Fibroblast of skin of right quadriceps (primary cell): ENCODE data around the gene NEMP1.
"Not testable (repeated sequence)": the region's sequence is repeated elsewhere in the genome, so short reads cannot be mapped to it uniquely, and the experiment has no call there.

ENCODE experiments used
- DNase-seq: peaks from one replicate; pipeline ENCODE4 v3.0.0-alpha.2; 2013

Gene NEMP1

DNA sequence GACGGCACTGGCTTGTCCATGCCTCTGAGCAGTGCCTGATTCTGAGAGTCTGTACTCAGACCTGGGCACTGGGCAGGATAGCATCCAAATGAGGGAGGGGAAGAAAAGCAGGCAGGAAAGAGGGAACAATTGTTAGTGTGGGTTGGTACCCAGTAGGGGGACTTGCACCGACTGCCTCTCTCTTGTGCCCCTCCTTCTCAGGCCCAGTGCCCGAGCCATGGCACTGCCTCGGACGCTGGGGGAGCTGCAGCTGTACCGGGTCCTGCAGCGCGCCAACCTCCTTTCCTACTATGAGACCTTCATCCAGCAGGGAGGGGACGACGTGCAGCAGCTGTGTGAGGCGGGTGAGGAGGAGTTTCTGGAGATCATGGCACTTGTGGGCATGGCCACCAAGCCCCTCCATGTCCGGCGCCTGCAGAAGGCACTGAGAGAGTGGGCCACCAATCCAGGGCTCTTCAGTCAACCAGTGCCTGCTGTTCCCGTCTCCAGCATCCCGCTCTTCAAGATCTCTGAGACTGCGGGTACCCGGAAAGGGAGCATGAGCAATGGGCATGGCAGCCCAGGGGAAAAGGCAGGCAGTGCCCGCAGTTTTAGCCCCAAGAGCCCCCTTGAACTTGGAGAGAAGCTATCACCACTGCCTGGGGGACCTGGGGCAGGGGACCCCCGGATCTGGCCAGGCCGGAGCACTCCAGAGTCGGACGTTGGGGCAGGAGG is 12.5 kb upstream of the NEMP1 start:
- no peak for DNase-seq

DNA sequence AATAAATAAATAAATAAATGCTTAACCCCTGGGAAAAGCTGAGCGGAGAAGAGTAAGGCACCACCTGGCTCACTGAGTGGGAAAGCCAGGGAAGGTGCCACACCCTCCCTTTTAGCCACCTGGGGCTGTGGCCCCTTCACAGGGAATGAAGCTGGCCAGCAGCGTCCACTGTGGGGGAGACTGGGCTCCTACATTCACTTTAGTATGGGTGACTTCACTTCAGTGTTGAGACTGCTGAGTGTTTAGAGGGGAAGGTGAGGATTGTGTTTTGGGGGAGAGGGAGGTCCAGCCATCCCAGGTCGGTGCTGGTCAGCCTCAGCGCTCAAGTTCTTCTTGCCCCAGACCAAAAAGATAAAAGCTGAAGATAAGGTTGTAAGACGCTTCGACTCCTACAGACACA is 11.9 kb upstream of the NEMP1 start:
- DNase-seq = no peak

DNA sequence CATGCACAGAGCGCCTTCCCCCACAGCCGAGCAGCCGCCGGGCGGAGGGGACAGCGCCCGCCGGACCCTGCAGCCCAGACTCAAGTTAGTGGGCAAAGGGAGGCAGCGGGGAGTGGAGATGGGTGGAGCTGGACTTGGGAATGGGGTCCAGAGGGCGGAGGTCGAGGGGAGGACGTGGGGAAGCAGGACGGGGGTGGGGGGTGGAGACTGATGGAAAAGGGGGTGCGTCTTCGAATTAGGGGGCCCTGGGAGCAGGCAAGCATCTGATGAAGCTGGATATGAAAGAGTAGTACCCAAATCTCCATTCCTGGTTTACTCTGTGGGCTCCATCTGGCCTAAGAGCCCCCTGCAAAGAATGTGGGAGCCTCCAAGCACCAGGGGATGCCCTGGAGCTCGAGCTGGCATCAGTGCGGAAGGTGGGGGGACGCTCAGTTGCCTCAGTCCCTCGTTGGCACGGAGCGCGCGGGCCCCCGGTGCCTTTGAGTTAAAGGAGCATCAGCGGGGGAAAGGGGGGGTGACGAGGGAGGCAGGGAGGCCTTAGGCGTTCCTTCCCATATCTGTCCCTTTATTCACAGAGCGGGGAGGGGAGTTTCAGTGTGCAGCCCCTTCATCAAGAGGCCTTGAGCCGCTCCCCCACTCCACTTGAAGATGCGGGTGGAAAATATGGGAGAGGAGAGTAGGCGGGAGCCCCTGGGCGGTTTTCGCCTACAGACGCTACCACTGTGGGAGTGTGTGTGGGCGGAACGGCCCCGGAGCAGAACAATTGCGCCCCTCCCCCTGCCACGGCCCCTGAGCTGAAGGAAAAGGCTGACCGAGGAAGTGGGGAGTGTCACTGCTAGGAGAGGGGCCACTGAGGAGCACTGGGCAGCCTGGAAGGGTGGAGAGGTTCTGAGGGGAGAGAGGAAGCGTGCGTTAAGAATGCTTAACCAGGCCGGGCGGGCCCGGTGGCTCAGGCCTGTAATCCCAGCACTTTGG is 11.0 kb upstream of the NEMP1 start:
- DNase-seq = peak; percentile 59

GRCh38 chr12:57088354-57089270 is 10.0 kb upstream of the NEMP1 start, which contains the start of gene NAB2:
Gene NAB2, plus strand, starts transcription at chr12:57089114. Its CDS starts 158 bp downstream, at chr12:57089272.
- peak; percentile 98 for DNase-seq

GRCh38 chr12:57087691-57088353 is 9.2 kb upstream of the NEMP1 start:
- peak; percentile 99 for DNase-seq

GRCh38 chr12:57087010-57087690 is 8.6 kb upstream of the NEMP1 start:
- DNase-seq = peak; percentile 95

- DNase-seq = peak; percentile 85
Observed at GRCh38 chr12:57086493-57087009, 8.0 kb upstream of the NEMP1 start.

DNA sequence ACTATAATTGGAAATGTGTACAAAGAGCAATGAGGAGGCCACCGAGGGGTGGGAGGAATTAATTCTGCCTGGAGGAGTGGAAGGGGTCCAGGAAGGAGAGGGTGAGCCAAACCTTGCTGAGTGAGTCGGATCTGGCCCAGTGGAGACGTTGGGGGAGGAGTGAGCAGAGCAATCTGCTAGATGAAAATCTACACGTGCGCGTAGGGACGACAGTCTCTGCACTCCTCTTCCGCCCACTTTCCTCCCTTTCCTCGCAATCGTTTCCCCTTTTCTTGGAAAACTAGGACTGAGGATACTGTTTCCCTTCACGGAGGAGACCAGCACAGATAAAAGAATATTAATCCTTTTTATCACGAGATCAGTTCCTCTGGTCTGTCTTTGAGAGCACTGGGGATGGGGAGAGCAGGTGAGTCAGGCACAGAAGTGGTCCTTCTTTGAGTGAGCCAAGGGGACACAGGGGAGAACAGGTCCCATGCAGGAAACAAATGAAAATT is 7.5 kb upstream of the NEMP1 start:
- peak; percentile 75 for DNase-seq

DNA sequence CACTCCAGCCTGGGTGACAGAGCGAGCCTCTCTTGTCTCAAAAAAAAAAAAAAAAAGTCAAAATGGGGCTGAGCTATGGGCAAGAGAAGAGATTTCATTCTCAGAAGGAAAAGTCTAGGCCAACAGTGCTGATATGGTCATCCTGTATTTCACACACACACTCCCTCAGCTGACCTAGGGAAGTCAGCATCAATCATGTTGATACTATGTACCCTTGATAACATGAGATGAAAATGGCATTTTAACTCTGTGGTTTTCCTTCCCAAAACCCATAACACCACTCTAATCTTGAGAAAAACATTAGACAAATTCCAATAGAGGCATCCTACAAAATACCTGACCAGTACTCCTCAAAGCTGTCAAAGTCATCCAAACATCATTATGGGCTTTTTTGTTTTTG is 2.3 kb upstream of the NEMP1 start:
- DNase-seq = no peak

DNA sequence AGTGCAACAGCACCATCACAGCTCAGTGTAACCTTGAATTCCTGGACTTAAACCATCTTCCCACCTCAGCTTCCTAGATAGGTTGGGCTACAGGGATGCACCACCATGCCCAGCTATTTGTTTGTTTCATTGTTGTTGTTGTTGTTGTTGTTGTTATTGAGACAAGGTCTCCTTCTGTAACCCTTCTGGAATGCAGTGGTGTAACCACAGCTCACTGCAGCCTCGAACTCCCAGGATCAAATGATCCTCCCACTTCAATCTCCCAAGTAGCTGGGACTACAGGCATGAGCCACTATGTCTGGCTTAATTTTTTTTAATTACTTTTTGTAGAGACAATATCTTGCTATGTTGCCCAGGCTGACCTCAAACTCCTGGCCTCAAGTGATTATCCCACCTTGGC is 1.2 kb upstream of the NEMP1 start:
- no peak for DNase-seq

DNA sequence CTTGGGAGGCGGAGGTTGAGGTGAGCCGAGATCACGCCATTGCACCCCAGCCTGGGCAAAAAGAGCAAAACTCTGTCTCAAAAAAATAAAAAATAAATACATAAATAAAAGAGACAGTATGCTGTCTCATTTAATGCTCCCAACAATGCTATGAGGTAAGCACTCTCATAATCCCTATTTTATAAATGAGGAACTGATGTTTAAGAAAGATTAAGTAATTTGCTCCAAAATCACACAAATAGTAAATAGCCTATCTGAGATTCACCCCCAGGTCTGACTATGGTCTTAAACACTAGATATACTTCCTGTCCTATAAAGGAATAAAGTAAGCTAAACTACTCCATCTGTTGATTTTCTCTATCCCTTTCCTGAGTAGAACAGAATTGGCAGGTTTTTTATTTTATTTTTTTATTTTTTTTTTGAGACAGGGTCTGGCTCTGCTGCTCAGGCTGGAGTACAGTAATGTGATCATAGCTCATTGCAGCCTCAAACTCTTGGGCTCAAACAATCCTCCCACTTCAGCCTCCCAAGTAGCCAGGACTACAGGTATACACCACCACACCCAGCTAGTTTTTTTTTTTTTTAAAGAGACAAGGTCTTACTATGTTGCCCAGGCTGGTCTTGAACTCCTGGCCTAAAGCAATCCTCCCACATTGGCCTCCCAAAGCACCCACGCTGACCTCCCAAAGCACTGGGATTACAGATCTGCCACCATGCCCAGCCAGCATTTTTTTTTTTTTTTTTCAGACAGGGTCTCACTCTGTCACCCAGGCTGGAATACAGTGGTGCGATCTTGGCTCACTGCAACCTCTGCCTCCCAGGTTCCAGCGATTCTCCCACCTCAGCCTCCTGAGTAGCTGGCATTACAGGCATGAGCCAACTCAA is 4.8 kb downstream of the NEMP1 start:
- DNase-seq = not testable (repeated sequence)

DNA sequence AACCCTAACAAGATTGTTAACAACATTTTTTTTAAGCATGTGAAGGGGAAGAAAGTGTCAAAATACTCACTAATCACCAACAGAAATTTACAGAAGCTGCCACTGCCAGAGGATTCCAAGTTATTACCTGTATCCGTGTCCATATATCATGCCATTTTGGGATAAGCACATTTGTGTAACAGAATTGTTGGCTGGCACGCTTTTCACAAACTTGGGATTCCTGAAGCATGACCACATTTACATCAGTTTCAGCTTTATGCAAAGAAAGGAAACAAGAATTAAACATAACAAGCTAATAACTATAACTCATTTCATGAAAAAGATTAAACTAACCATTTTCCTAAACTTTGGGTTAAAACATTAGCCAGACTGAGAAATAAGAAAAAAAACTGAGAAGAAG is 5.9 kb downstream of the NEMP1 start:
- peak; percentile 58 for DNase-seq

- peak; percentile 78 for DNase-seq
Observed at GRCh38 chr12:57069523-57069922, 9.1 kb downstream of the NEMP1 start.

DNA sequence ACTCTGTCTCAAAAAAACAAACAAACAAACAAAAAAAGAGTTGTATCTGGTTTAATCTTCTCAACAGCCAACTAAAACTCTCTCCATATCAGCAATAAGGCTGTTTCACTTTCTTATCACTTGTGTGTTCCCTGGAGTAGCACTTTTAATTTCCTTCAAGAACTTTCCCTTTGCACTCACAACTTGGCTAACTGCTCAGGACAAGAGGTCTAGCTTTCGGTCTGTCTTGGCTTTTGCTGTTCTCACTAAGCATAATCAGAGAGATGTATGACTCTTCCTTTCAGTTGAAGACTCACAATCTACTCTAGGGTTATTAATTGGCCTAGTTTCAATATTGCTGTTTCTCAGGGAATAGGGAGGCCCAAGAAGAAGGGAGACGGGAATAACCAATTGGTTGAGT is 12.3 kb downstream of the NEMP1 start:
- no peak for DNase-seq

- no peak for DNase-seq
Observed at GRCh38 chr12:57063991-57064685, 14.5 kb downstream of the NEMP1 start.

DNA sequence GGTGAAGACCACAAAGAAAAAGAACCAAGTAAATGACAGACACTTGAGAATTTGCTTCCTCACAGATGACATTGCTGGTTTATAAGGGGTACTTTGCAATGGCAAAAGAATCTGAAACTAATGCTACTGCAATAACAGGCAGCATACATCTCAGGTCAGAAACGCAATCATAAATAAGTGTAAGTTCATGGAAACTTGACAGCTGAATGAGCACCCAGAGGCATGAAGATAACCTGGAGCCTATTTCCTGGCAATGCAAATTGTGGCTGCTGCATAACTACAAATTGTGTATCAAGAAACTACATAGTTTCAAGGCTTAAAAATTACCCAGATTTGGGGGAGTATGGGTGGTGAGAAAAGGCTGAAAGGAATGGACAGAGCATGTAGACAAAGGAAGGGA is 20.1 kb downstream of the NEMP1 start:
- DNase-seq = no peak

DNA sequence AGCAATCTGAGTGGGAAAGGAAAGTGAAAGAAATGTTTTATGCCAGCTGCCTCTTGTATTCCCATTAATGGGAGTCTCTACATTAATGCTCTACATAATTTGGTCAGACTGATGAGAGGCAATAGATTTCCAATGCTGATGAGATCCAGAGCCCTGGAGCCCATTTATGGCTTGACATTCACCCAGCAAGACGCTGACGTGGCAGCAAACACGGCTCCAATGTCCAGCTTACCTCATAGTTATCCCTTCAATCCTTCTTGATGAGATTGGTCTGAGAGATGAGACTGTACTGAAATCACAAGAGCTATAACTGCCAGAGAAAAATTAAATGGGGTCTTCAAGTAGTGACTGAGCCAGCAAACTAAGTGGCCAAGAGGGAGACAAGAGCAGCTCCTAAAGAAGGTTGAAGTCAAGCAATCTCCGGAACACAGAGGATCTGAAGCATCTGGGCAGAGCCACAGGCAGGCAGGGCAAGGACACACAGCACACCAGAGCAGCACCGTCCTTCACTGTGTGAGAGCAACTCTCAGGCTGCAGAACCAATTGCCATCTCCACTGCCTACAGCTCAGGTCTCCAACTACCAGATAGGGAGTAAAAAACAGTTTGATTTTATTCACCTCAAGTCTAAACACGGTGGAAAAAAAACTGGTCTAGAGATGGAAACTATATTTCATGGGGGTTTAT is 21.4 kb downstream of the NEMP1 start:
- DNase-seq = no peak

DNA sequence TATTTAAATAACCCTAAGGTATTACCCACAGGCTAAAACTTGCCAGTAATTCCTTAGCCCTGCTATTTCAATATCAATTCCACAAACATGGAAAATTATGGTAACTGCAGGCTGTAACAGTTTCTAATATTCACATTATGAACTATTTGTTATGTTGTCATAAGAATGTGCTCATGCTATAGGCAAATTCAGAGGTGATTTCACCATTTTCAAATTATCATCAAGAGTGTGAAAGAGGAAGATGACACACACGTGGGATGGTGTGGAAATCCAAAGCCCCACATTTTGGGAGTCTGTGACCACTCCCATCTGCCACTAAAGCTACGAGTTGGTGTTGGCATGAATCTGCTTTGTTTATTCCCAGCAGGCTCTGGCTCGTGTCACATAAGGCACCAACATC is 22.8 kb downstream of the NEMP1 start:
- DNase-seq = no peak

- DNase-seq = not testable (repeated sequence)
Observed at GRCh38 chr12:57053901-57054300, 24.7 kb downstream of the NEMP1 start.
